HG03571 (cell line): ENCODE measurements around the gene DIRAS1.
"Not testable (repeated sequence)": the region's sequence is repeated elsewhere in the genome, so short reads cannot be mapped to it uniquely, and the experiment has no call there.

Experiments
- ATAC-seq: cut with Tn5 transposase; IDR thresholded peaks from one replicate; pipeline ENCODE4 v1.9.1; 2021; ENCODE audit not compliant: unreplicated experiment

The DIRAS1 gene

DNA sequence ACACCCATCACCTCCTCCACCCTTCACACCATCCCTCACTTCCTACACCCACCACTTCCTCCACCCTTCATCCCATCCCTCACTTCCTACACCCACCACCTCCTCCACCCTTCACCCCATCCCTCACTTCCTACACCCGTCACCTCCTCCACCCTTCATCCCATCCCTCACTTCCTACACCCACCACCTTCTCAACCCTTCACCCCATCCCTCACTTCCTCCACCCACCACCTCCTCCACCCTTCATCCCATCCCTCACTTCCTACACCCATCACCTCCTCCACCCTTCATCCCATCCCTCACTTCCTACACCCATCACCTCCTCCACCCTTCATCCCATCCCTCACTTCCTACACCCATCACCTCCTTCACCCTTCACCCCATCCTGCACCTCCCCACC, 7.1 kb downstream of the DIRAS1 start:
- ATAC-seq = not testable (repeated sequence)

DNA sequence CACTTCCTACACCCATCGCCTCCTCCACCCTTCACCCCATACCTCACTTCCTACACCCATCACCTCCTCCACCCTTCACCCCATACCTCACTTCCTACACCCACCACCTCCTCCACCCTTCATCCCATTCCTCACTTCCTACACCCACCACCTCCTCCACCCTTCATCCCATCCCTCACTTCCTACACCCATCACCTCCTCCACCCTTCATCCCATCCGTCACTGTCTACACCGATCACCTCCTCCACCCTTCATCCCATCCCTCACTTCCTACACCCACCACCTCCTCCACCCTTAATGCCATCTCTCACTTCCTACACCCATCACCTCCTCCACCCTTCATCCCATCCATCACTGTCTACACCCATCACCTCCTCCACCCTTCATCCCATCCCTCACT, 8.0 kb downstream of the DIRAS1 start:
- not testable (repeated sequence) for ATAC-seq

DNA sequence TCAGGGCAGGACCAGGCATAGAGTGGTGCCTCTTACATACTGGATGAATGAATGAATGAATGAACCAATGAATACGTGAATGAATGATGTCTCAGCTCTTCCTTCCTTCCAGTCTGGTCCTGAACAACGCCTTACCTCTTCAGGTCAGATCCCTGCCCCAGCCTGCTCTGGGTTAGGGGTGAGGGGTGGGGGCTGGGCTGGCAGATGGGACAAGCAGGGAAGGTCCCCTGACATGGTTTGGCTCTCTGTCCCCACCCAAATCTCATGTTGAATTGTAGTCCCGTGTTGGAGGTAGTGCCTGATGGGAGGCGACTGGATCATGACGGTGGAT, 9.3 kb downstream of the DIRAS1 start:
- ATAC-seq = no peak

DNA sequence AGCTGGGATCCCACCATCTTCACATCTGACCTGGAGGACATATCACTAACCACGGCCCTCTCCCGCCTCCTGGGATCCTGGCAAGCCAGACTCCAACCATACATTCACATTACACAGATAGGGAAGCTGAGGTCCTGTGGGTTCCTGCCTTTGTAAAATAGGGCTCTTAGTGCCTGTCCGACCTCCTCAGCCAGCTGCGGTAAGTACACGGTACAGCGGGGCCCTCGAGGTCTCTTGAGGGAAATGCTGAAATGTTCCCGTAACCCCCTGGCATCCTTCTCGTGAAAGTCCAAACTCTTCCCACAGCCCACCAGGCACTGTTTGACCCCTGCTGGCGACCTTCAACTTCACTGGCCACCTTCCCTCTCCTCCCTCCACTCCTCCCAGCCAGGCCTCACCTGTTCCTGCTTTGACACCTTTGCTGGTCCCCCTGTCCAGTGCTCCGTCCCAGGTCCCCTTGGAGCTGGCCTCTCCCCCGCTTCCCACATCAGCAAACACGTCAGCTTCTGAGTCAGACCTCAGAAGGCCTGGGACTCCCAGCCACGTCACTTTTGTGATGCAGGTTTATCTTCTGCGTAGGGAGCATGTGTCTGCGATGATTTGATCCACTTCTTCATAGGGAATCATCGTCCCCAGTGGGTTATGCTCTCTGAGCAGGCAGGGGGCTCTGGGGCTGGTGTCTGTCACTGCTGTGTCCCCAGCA, 9.8 kb downstream of the DIRAS1 start:
- ATAC-seq = no peak

DNA sequence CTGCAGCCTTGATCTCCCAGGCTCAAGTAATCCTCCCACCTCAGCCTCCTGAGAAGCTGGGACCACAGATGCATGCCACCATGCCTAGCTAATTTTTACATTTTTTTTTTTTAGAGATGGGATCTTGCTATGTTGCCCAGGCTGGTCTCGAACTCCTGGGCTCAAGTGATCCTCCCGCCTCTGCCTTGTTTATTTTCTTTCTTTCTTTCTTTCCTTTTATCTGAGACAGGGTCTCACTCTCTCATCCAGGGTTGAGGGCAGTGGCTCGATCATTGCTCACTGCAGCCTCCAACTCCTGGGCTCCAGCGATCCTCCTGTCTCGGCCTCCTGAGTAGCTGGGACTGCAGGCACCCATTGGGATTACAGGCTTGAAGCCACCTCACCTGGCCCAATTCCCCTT, 14.9 kb downstream of the DIRAS1 start:
- ATAC-seq = no peak

DNA sequence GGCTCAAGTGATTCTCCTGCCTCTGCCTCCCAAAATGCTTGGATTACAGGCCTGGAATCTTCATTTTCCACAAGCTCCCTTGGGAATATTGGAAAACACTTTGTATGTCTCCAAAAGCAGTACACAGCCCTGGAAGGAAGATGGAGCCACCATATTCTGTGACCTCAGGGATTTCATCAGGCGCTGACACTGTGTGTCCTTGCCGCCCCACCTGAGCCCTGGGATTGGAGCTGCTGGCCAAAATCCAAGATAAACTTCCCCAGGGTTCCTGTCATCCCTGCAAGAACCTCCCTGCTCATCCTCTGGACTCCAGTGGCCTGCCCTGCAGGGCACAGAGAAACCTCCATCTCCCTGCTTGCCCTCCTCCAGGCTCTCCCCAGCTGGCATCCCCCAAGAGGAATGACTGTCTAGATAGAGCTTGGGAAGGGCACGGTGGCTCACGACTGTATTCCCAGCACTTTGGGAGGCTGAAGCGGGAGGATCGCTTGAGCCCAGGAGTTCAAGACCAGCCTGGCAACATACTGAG, 17.4 kb downstream of the DIRAS1 start:
- ATAC-seq = no peak

DNA sequence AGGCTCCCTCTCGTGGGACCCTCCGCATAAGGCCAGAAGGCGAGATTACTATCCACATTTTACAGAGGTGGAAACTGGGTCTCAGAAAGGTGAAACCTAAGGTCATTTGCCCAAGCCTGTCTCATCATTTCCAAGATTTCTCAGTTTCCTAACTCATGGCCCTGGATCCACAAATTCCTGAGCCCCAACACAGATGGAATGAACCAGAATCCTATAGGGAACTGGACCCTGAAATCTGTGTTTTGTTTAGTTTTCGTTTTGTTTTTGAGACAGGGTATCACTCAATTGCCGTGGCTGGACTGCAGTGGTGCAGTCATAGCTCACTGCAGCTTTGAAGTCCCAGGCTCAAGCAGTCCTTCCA, 18.1 kb downstream of the DIRAS1 start:
- no peak for ATAC-seq

DNA sequence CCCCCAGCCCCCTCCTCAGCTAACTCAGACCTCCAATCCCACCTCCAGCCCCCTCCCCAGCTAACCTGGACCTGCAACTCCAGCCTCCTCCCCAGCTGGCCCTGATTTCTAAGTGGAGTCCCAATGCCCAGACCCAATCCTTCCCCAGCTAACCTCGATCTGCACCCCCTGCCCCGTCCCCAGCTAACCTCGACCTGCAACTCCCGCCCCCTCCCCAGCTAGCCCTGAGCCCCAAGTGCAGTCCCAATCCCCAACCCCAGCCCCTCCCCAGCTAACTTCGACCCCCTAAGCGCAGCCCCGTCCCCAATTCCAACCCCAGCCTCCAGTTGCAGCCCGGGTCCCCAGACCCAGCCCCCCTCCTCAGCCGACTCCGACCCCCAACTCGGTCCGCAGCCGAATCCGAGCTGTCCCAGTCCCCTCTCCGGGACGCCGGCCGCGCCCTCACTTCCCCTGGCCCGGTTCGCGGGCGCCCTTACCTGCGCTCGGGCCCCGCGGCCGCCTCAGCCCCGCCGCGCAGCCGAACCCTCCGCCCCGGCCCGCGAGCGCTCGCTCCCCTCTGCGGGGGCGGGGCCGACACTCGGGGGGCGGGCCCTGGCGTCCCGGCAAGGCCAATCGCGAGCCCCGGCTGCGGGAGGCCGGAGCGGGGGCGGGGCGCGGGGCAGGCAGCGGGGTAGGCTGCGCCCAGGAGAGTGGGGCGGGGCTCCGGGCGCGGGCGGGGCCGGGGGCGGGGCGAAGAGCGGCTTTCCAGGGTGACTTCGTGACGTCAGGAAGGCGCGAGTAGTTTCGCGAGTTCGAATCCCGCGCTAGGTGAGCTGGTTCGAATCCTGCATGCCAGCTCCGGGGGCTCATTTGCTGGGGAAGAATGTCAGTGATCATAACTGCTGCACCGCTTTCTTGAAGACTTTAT, 18.7 kb downstream of the DIRAS1 start, which contains the start of gene GNG7:
TSS of gene GNG7 (minus strand) at position 525 of the 907 bp plus-strand sequence. CDS start 182,006 bp downstream, outside the sequence.
- ATAC-seq = no peak

DNA sequence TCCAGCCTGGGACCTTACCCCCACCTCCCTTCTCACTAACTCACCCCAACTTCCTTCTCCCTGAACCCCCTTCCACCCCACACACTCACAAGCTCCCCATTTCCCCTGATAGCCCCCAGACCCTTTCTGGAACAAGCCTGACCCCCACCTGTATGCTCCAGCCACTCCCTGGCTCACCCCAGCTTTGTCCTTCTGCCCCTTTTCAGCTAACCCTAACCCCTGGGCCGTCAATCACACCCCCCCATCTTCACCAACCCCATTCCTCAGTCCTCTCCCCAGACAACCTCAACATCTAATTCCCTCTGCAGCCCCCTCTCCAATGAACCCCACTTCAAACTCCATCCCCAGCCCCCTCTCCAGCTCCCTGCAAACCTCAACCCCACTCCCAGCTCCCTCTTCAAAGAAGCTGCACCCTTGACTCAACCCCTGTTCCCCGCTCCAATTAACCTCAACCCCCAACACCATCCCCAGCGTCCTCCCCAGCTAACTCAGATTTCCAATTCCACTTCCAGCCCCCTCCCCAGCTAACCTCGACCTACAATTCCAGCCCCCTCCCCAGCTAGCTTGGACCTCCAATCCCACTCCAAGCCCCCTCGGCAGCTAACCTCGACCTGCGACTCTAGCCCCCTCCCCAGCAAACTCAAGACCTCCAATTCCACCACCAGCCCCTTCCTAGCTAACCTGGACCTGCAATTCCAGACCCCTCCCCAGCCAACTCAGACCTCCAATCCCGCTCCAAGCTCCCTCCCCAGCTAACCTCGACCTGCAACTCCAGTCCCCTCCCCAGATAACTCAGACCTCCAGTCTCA, 19.6 kb downstream of the DIRAS1 start:
- no peak for ATAC-seq

DNA sequence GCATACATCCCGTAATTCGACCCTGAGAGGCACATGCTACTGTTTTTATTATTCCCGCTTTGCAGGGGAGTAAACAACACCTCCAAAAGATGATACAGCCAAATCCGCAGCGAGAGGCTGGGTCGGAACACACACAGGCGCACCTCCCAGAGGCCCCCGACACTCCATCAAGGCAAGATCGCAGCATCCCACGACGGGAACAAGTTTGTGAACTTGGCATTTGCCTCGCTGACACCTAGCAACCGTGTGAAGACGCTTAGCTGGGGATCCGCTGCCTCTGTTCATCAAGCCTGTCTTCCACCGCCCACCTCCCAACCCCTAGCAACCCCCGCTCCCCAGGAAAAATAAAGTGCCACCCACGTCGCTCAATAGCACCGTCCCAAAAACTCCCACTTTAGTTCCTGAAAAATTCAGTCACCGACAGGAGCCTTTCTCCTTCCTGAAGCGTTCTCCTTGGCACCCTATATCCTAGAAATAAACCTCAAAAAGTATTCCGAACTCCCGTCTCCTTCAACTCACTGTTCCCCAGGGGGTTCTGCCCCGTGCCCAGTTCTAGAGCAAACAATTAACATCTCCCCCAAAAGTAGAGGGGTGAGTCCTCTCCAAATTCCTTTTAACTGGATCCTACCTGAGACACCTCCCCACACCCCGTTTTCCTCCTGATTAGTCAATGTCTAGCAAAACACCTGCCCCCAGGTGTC, 20.4 kb downstream of the DIRAS1 start:
- ATAC-seq = no peak

DNA sequence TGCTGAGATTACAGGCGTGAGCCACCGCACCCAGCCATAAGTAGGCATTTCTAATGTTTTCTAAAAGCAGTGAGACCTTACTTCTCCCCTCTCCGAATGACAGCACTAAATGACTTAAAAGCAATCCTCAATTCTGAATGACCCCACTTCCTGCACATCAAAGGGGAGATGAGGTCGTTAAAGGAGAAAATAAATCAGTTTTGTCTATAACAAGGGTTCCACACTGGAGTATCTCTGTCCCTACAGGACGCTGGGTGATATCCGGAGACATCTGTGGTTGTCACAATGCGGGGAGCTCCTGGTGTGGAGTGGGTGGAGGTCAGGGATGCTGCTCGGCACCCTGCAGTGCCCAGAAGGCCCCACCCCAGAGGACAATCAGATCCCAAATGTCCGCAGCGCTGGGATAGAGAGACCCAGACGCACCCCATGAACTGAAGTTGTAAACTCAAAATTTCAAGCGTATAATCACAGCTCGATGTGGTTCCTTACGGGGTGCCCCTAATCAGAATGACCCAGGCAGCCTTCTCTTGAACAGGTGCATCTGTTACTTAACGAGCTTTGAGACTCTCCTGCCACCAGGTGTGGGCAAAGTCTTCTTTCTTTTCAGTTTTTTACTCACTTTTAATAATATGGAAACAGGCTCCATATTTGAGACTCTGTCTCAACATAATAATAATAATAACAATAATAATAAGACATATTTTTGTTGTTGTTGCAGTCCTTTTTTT, 21.6 kb downstream of the DIRAS1 start:
- no peak for ATAC-seq

DNA sequence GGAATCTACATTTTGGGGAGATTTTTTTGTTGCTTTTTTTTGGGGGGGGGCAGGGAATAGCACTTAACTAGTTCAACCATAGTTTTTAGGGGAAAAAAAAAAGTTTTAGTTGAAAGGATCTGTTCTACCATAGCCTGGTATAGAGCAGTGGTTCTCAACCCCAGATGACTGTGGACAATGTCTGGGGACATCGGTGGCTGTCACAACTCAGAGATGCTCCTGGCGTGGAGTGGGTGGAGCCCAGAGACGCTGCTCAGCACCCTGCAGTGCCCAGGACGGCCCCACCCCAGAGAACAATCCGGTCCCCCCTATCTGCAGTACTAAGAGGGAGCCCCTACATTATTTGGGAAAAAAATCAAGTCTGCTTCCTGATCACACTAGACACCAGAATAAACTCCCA, 27.0 kb downstream of the DIRAS1 start:
- ATAC-seq = no peak

DNA sequence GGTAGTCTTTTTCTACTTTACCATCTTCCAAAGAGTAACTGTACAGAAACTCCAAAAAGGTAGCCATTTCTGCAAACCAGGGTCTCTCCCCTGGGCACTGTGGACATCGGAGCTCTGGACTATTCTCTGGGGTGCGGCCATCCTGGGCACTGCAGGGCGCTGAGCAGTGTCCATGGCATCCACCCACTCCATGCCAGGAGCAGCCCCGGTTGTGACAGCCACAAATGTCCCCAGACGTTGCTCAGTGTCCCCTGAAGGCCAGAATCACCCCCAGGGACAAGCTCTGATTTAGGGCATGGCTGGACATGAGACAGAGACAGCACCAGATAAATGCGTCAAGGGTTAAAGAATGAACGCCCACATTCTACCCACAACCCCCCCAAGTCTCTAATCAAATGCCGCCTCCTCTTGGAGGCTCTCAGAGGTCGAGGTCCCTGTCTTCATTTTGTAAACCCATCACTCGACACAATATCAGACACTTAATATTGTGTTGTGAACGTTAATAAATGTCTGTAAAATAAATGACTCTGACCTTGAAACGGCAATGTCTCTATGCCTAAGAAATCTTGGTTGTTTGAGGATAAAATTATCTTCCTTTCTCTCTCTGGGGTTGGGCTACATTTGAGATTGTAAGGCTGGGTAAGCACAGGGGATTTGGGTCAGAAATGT, 27.5 kb downstream of the DIRAS1 start:
- no peak for ATAC-seq

DNA sequence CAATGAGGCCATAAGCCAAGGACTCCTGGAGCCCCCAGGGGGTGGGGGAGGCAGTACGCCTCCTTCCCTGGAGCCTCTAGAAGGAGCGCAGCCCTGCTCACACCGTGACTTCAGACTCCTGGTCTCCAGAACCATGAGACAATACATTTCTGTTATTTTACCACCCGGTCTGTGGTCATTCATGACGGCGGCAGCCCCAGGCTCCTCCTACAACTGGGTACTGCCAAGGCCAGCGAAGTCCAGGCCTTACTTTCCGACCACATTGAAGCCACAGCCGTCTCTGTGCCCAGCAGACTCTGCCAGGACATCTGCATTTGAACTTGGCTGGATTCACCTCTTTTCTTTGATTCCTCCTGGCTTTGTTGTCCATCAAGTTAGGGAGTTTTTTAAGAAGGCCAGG, 29.2 kb downstream of the DIRAS1 start:
- no peak for ATAC-seq

DNA sequence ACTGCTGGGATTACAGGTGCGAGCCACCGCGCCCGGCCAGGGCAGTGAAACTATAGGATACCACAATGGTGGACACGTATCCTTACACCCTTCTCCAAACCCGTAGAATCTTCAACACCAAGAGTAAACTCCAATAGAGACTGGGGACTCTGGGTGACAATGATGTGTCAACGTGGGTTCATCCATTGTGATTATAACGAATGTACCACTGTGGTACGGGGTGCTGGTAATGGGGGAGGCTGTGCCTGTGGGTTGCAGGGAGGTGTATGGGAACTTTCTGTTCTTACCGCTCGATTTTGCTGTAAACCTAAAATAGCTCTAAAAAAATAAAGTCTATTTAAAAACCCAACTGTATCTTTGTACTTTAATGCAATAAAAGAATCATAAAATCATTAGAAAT, 30.3 kb downstream of the DIRAS1 start:
- no peak for ATAC-seq

DNA sequence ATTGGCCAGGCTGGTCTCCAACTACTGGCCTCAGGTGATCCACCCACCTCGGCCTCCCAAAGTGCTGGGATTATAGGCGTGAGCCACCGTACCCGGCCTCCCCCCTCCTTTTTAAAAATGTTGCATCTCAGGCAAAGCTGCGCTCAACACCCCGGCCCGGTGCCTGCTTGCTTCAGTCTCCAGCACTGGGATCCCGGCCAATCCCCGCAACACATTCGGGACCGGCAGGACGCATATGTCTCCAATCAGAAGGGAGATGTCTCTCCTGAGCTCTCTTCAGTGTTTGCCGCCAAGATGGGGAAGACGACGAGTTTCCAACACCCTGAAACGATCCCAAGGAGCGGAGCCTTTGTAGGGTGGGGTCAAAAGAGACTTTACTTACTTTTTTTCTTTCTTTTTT, 34.8 kb downstream of the DIRAS1 start:
- ATAC-seq = no peak

DNA sequence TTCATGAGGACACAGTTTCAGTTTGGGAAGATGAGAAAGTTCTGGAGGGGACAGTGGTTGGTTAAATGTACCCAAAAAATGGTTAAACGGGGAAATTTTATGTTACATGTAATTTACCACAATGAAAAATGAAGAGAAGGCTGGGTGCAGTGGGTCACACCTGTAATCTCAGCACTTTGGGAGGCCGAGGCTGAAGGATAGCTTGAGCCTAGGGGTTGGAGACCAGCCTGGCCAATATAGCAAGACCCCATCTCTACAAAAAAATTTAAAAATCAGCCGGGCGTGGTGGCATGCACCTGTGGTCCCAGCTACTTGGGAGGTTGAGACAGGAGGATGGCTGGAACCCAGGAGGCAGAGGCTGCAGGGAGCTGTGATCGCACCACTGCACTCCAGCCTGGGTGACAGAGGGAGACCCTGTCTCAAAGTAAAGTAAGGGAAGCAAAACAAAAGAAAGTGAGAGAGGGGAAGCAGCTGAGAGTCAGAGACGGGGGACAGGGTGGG, 35.9 kb downstream of the DIRAS1 start:
- no peak for ATAC-seq

DNA sequence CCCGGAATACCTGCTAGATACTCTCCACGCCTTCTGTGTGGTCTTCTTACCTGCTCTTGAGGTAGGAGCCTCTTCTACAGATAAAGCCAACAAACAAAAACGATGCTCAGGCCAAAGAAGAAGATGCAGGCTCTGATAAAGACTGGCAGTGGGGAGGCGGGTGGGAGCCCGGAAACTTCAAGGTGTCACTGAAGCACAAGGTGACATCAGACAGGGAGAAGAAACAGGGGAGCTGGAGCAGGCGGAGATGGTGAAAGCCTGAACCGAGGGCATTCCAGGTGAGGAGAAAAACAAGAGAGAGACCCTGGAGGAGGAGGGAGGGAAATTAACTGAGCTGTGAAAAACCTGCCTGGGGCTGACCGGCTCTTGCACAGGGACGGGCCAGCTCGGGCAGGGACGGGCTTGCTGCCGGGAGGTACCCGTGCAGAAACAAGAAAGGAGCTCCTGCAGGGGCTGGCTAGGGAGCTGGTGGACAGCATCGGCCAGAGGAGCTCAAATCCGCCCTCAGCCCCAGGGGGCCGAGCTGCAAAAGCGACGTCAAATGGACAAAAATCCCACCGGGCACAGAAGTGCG, 37.7 kb downstream of the DIRAS1 start:
- ATAC-seq = no peak

DNA sequence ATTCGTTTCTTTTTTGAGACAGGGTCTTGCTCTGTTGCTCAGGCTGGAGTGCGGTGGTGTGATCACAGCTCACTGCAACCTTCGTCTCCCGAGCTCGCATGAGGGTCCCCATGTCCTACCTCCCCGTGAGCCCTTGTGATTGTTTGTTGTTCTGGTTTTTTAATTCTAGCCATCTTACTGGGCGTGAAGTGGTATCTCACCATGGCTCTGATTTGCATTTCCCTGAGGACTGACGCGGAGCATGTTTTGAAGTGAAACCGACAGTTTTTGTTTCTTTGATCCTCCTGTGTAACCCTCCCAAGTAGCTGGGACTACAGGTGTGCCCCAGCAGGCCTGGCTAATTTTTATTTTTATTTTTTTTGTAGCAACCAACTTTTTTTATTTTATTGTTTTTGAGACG, 40.4 kb downstream of the DIRAS1 start:
- ATAC-seq = no peak
